H1 (cell line): Measurements from ENCODE around the gene YIF1A.

Experiments used
- BCL11A ChIP-seq, 2 experiments: IDR thresholded peaks; one replicate each; pipeline ENCODE4 v1.6.1; 2011; ENCODE audit warnings: low read depth in 2 of 2, low read length in 2 of 2, mild to moderate bottlenecking in 2 of 2
- EP300 ChIP-seq, 2 experiments: IDR thresholded peaks; 1 replicate in 1 of 2; 2 replicates in 1 of 2; pipeline ENCODE4 v1.6.1; 2011 to 2012; ENCODE audit warnings: low read depth in 2 of 2, low read length in 2 of 2, mild to moderate bottlenecking in 2 of 2, borderline replicate concordance in 1 of 2, inconsistent platforms in 1 of 2, moderate library complexity in 1 of 2
- EZH2 ChIP-seq: fragments of 200-600 bp; sonication (generic); IDR thresholded peaks from 2 replicates; pipeline ENCODE4 v1.7.1; 2012; ENCODE audit warnings: low read depth, mild to moderate bottlenecking, moderate library complexity, low read length, inconsistent platforms; ENCODE audit not compliant: severe bottlenecking
- MAFK ChIP-seq: IDR thresholded peaks from 2 replicates; pipeline ENCODE4 v1.6.1; 2012; ENCODE audit warnings: low read depth, mild to moderate bottlenecking, improper control_type of control experiment, low read length
- POLR2A ChIP-seq, 2 experiments: IDR thresholded peaks; 1 replicate in 1 of 2; 2 replicates in 1 of 2; pipeline ENCODE4 v1.6.1; 2011; ENCODE audit warnings: low read depth in 2 of 2, low read length in 2 of 2, mild to moderate bottlenecking in 2 of 2; ENCODE audit errors: control extremely low read depth in 1 of 2
- RBBP5 ChIP-seq: IDR thresholded peaks from 2 replicates; pipeline ENCODE4 v1.7.1; 2012; ENCODE audit warnings: low read depth, mild to moderate bottlenecking, inconsistent platforms, low read length, moderate library complexity, borderline replicate concordance
- SP1 ChIP-seq: IDR thresholded peaks from 2 replicates; pipeline ENCODE4 v1.6.1; 2011; ENCODE audit warnings: low read depth, low read length
- TF ChIP-seq, protein P1 (sequence below), 3 experiments: IDR thresholded peaks; 1 replicate in 2 of 3; 2 replicates in 1 of 3; pipeline versions ENCODE4 v1.5.1 to v1.6.1; 2011; ENCODE audit warnings: low read length in 3 of 3, mild to moderate bottlenecking in 3 of 3, inconsistent platforms in 2 of 3, low read depth in 1 of 3, moderate library complexity in 1 of 3; ENCODE audit not compliant: insufficient read depth in 1 of 3; ENCODE audit errors: control extremely low read depth in 1 of 3
- TF ChIP-seq, protein P2 (sequence below): IDR thresholded peaks from 2 replicates; pipeline ENCODE4 v1.6.1; 2012; ENCODE audit warnings: inconsistent platforms

DNA sequence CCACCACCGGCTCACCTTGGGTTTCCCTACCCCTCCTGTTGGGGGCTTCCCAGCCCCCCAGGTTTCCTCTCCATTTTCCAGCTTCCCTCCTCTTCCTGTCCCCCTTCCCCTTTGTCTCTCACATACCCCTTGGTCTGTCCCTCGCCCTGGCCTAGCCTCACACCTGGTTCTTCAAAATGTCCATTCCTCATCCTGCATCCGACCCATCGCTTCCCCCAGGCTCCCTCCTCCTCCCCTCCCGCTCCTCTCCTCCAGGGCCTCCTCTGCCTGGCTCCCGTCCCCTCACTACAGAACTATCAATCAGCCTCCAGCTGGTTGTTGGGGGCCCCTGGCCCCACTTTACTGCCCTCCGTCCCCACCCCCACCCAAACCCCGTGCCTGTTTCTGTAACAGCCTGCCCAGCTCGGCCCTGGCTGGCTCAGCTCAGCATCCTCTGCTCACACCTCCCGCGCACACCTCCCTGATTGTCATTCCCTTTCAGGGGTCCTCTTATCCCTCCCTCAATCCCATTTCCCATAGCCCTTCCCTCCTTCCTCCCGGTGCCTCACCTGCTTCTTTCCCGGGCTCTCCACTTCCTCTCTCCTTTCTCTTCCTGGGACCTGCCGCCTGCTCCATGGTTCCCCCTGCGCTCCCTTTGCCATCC is 9.7 kb downstream of the YIF1A start:
- TF ChIP-seq SP1 (no peak), POLR2A (IDR thresholded peaks at IDR 0.05; ENCODE audit: control extremely low read depth in 1 of 2, low read depth in 2 of 2, low read length in 2 of 2) (no peak), BCL11A (IDR thresholded peaks at IDR 0.05; ENCODE audit: low read depth in 2 of 2, low read length in 2 of 2) (no peak), EP300 (IDR thresholded peaks at IDR 0.05; ENCODE audit: borderline replicate concordance in 1 of 2, low read depth in 2 of 2, low read length in 2 of 2) (no peak), EZH2 (no peak), RBBP5 (no peak), MAFK (no peak)
- TF ChIP-seq, protein P1, sequence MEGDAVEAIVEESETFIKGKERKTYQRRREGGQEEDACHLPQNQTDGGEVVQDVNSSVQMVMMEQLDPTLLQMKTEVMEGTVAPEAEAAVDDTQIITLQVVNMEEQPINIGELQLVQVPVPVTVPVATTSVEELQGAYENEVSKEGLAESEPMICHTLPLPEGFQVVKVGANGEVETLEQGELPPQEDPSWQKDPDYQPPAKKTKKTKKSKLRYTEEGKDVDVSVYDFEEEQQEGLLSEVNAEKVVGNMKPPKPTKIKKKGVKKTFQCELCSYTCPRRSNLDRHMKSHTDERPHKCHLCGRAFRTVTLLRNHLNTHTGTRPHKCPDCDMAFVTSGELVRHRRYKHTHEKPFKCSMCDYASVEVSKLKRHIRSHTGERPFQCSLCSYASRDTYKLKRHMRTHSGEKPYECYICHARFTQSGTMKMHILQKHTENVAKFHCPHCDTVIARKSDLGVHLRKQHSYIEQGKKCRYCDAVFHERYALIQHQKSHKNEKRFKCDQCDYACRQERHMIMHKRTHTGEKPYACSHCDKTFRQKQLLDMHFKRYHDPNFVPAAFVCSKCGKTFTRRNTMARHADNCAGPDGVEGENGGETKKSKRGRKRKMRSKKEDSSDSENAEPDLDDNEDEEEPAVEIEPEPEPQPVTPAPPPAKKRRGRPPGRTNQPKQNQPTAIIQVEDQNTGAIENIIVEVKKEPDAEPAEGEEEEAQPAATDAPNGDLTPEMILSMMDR (IDR thresholded peaks at IDR 0.05; ENCODE audit: control extremely low read depth in 1 of 3, insufficient read depth in 1 of 3, low read depth in 1 of 3, low read length in 3 of 3) = no peak
- TF ChIP-seq, protein P2, sequence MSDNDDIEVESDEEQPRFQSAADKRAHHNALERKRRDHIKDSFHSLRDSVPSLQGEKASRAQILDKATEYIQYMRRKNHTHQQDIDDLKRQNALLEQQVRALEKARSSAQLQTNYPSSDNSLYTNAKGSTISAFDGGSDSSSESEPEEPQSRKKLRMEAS = no peak
